Uterus (tissue), 2 donors: Measurements from ENCODE around the gene P3H2.
"Not testable (repeated sequence)": the region's sequence is repeated elsewhere in the genome, so short reads cannot be mapped to it uniquely, and the experiment has no call there.

Source experiments
- CTCF ChIP-seq, 4 experiments: fragments of 200-600 bp in 2 of 4; fragments of 450-650 bp in 2 of 4; sonication (generic) in 2 of 4; IDR thresholded peaks; one replicate each; pipeline ENCODE4 v1.5.1; 2016 to 2019; ENCODE audit warnings: antibody characterized with exemption in 4 of 4, mild to moderate bottlenecking in 2 of 4, moderate library complexity in 1 of 4
- POLR2A ChIP-seq, 2 donors: fragments of 450-650 bp; IDR thresholded peaks; one replicate each; pipeline ENCODE4 v1.6.1; 2016; ENCODE audit warnings: antibody characterized with exemption in 2 of 2, mild to moderate bottlenecking in 1 of 2, moderate library complexity in 1 of 2

- not testable (repeated sequence) for TF ChIP-seq POLR2A, CTCF (IDR thresholded peaks at IDR 0.05)
Measured at GRCh38 chr3:190079173-190079572, 41.5 kb downstream of the P3H2 start.
